ENCODE measurements around the gene FASN. TPM values are rescaled to one million over a fixed set of nuclear protein-coding genes. Genes with fewer than 3 reads are reported as not detected.

The FASN gene
- total RNA-seq, 4 donors from 2014 or later = 141 to 424 (median 233) TPM

DNA sequence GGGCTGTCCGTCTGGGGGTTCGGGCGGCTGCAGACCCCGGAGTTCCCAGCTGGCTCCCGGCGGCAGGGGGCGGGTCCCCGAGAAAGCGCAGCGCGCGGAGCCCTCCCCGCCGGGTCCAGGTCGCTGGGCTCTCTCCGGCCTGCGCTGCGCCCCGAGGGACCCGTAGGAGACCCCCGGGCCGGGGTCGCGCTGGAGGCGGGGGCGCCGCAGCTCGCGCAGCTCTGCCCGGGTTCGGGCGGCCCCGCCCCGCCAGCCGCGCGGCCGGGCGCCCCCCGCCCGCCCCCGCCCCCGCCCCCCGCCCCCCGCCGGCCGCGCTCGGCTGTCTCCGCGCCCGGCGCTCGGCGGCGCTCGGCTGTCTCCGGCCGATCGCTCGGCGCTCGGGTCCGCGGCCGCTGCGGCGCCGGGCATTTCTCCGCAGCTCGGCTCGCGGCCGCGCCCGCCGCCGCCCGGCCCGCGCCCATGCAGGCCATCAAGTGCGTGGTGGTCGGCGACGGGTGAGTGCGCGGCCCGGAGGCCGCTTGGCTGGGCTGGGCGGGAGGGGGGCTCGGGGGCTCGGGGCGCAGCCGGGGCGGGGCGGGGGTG lies 66.6 kb downstream of the FASN start, which contains the start of gene RAC3:
RAC3 (plus strand) TSS at position 376 of the 582 bp plus-strand sequence; CDS start at position 460, 84 bp downstream.
- 0% methylated on average over 5 of the region's 96 CpGs; no CpG with 5 or more reads in 1 of the 2 donors for WGBS, 2 donors
- intact Hi-C loops (cut with DNase I; ENCODE audit: low total_unique reads) = loop anchor here (5.0 kb wide), 1 partner anchor 331 kb away; no protein-coding TSS in a partner anchor

DNA sequence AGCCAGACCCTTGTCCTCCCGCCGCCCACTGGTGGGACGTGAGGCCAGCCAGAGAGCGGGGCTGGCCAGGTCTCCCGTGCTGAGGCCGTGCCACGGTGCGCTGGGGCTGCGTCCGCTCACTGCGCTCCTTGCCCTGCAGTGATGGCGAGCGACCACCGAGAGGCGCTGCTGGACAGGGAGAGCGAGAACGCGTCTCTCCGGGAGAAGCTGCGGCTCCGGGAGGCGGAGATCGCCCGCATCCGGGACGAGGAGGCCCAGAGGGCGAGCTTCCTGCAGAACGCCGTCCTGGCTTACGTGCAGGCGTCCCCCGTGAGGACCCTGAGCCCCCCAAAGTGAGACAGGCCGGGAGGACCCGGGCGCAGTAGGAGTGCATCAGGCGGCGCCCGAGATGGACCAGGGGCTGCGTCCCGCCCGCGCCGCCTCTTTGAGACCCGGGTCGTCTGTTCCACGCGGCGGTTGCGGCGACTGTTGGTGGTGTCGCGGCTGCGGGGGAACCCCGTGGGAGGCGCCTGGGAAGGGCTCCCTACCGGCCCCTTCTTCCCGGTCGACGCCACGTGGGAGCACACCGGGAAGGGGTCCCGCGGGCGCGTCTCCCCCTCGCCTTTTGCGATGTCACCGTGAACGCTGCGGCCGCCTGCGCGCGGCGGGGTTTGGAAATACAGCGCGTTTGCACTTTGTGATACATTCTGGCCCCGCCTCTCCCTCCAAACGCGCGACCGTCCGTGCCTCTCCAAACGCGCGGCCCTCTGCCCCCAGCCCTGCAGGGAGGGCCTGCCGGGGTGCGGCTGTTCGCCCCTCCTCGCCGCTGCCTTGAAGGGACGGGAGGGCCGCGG lies 67.3 kb downstream of the FASN start:
- H3K4me3 ChIP-seq (ENCODE audit: low read depth, poor library complexity, severe bottlenecking) = peak overlapping the region; percentile 17
- 0% methylated on average over 23 to 81 of the region's 94 CpGs for WGBS, 2 donors
- intact Hi-C loops (cut with DNase I; ENCODE audit: low total_unique reads) = loop anchor here (5.0 kb wide), 1 partner anchor 332 kb away; no protein-coding TSS in a partner anchor
- peak; percentile 67 to 97 for DNase-seq (ENCODE audit: low spot score in 2 of 2)
- TF ChIP-seq POLR2A (IDR thresholded peaks at IDR 0.05) = no peak
- TF ChIP-seq, protein P1, sequence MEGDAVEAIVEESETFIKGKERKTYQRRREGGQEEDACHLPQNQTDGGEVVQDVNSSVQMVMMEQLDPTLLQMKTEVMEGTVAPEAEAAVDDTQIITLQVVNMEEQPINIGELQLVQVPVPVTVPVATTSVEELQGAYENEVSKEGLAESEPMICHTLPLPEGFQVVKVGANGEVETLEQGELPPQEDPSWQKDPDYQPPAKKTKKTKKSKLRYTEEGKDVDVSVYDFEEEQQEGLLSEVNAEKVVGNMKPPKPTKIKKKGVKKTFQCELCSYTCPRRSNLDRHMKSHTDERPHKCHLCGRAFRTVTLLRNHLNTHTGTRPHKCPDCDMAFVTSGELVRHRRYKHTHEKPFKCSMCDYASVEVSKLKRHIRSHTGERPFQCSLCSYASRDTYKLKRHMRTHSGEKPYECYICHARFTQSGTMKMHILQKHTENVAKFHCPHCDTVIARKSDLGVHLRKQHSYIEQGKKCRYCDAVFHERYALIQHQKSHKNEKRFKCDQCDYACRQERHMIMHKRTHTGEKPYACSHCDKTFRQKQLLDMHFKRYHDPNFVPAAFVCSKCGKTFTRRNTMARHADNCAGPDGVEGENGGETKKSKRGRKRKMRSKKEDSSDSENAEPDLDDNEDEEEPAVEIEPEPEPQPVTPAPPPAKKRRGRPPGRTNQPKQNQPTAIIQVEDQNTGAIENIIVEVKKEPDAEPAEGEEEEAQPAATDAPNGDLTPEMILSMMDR (IDR thresholded peaks at IDR 0.05) = peak in 1 of 3 donors; percentile 80

More for the DNA sequence above, 66.6 kb downstream of the FASN start, which contains the start of gene RAC3:
- H3K4me3 ChIP-seq (ENCODE audit: low read depth, poor library complexity, severe bottlenecking) = peak within 1 kb of the TSS; percentile 17
- TF ChIP-seq, protein P1 (IDR thresholded peaks at IDR 0.05) = no peak
- TF ChIP-seq POLR2A (IDR thresholded peaks at IDR 0.05) = no peak
- no peak for DNase-seq (ENCODE audit: low spot score in 2 of 2)

DNA sequence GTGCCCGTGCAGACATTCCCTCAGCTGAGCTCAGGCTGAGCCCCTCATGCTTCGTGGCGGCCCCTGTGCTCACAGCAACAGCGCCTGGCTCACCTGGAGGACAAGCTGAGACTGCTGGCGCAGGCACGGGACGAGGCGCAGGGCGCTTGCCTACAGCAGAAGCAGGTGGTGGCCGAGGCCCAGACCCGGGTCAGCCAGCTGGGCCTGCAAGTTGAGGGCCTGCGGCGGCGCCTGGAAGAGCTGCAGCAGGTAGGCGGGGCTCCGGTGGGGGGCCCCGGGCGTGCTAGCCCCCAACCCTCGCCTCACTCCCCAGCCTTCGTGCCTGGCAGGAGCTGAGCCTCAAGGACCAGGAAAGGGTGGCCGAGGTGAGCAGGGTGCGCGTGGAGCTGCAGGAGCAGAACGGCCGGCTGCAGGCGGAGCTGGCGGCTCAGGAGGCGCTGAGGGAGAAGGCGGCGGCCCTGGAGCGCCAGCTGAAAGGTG lies 68.0 kb downstream of the FASN start:
- H3K4me3 ChIP-seq (ENCODE audit: low read depth, poor library complexity, severe bottlenecking) = no peak overlapping the region
- 51 to 61% methylated on average over 19 of the region's 31 CpGs for WGBS, 2 donors
- intact Hi-C loops (cut with DNase I; ENCODE audit: low total_unique reads) = loop anchor here (2.0 to 5.0 kb wide), 2 partner anchors 125 to 332 kb away; no protein-coding TSS in a partner anchor
- TF ChIP-seq POLR2A (IDR thresholded peaks at IDR 0.05) = no peak
- TF ChIP-seq, protein P1 (IDR thresholded peaks at IDR 0.05) = no peak
- no peak for DNase-seq (ENCODE audit: low spot score in 2 of 2)

DNA sequence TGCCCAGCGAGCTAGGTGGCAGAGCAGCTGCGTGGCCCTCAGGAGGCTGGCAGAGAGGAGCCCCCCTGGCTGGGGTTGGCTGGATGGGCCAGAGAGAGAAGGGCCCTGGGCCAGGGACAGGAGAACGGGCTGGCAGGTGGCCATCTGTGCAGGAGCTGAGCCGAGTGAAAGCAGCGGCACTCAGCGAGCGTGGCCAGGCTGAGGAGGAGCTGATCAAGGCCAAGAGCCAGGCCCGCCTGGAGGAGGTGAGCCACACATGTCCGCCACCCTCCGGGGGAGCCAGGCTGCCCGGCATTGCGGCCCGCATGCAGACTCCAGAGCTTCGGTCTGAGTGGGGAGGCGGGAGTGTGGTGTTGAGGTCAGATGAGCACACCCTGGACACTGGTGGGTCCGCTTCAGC lies 68.6 kb downstream of the FASN start:
- intact Hi-C loops (cut with DNase I; ENCODE audit: low total_unique reads) = loop anchor here (2.0 kb wide), 1 partner anchor 125 kb away; no protein-coding TSS in a partner anchor
- WGBS, 2 donors = 56 to 69% methylated on average over 11 to 16 of the region's 16 CpGs
- H3K4me3 ChIP-seq (ENCODE audit: low read depth, poor library complexity, severe bottlenecking) = no peak overlapping the region
- no peak for DNase-seq (ENCODE audit: low spot score in 2 of 2)
- TF ChIP-seq, protein P1 (IDR thresholded peaks at IDR 0.05) = no peak
- no peak for TF ChIP-seq POLR2A (IDR thresholded peaks at IDR 0.05)

DNA sequence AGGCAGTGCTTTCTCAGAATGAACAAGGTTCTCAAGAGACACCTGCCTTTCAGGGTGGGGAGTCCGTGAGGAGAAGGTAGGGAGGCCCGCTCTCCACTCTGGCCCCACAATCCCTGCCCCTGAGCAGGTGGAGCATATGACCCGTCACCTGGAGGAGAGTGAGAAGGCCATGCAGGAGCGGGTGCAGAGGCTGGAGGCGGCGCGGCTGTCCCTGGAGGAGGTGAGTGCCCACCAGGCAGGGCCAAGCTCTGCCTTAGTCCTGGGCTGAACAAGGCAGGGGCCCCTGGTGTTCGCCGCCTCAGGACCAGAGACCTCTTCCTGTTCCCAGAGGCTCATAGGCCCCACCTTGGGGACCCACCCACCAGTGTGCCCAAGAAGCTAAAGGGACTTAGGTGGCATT lies 69.1 kb downstream of the FASN start:
- no peak for DNase-seq (ENCODE audit: low spot score in 2 of 2)
- TF ChIP-seq POLR2A (IDR thresholded peaks at IDR 0.05) = no peak
- TF ChIP-seq, protein P1 (IDR thresholded peaks at IDR 0.05) = no peak
- H3K4me3 ChIP-seq (ENCODE audit: low read depth, poor library complexity, severe bottlenecking) = no peak overlapping the region
- intact Hi-C loops (cut with DNase I; ENCODE audit: low total_unique reads) = loop anchor here (2.0 kb wide), 1 partner anchor 126 kb away; no protein-coding TSS in a partner anchor
- 96 to 99% methylated on average over 8 to 9 of the region's 9 CpGs for WGBS, 2 donors

Other genes starting within 250 kb of the FASN start
- gene P4HB, start 237.7 kb downstream of the FASN start, total RNA-seq = 100 to 1,000 TPM; 685 to 999 (median 839) TPM
- gene ARHGDIA, start 226.9 kb downstream of the FASN start, total RNA-seq = 100 to 1,000 TPM; 144 to 280 (median 201) TPM
- gene ALYREF, start 206.7 kb downstream of the FASN start, total RNA-seq = 100 to 1,000 TPM in 1 of 4 donors, 10 to 100 TPM in 3; 69.4 to 116 (median 79.7) TPM
- 100 to 1,000 TPM in 2 of 4 donors, 10 to 100 TPM in 2; 92.3 to 152 (median 107) TPM for gene ANAPC11, start 206.5 kb downstream of the FASN start, total RNA-seq
- 1 to 10 TPM in 2 of 4 donors, under 1 TPM in 1, not detected in 1; 0.71 to 3.3 (median 2.0) TPM for gene NPB, start 196.0 kb downstream of the FASN start, total RNA-seq
- 10 to 100 TPM; 16.2 to 37.0 (median 25.3) TPM for gene PCYT2, start 186.8 kb downstream of the FASN start, total RNA-seq
- gene SIRT7, start 180.1 kb downstream of the FASN start, total RNA-seq = 10 to 100 TPM; 32.0 to 44.6 (median 38.0) TPM
- gene MAFG, start 170.5 kb downstream of the FASN start, total RNA-seq = 10 to 100 TPM; 17.4 to 23.2 (median 19.7) TPM
- 10 to 100 TPM in 1 of 4 donors, 1 to 10 TPM in 3; 4.2 to 13.5 (median 8.3) TPM for gene PYCR1, start 160.9 kb downstream of the FASN start, total RNA-seq
- not detected for gene MYADML2, start 151.0 kb downstream of the FASN start, total RNA-seq
- gene NOTUM, start 137.0 kb downstream of the FASN start, total RNA-seq = 1 to 10 TPM in 3 of 4 donors, under 1 TPM in 1; 0.89 to 3.5 (median 2.1) TPM
- gene ASPSCR1, start 120.6 kb downstream of the FASN start, total RNA-seq = 10 to 100 TPM; 24.0 to 31.5 (median 27.4) TPM
- gene CENPX, start 75.4 kb downstream of the FASN start, total RNA-seq = 10 to 100 TPM; 64.8 to 79.7 (median 71.2) TPM
- gene LRRC45, start 74.9 kb downstream of the FASN start, total RNA-seq = 10 to 100 TPM; 16.7 to 18.3 (median 17.6) TPM
- gene RAC3, start 66.6 kb downstream of the FASN start, total RNA-seq = 10 to 100 TPM in 2 of 4 donors, 1 to 10 TPM in 2; 8.2 to 16.8 (median 10.0) TPM
- gene DCXR, start 60.5 kb downstream of the FASN start, total RNA-seq = 100 to 1,000 TPM; 124 to 199 (median 149) TPM
- 10 to 100 TPM; 44.8 to 83.7 (median 50.9) TPM for gene RFNG, start 46.4 kb downstream of the FASN start, total RNA-seq
- gene GPS1, start 46.3 kb downstream of the FASN start, total RNA-seq = 10 to 100 TPM; 57.2 to 99.3 (median 79.1) TPM
- gene DUS1L, start 32.4 kb downstream of the FASN start, total RNA-seq = 100 to 1,000 TPM in 1 of 4 donors, 10 to 100 TPM in 3; 65.8 to 113 (median 89.8) TPM
- 10 to 100 TPM; 16.0 to 33.5 (median 31.5) TPM for gene CCDC57, start 114.6 kb upstream of the FASN start, total RNA-seq
- 10 to 100 TPM; 10.0 to 18.5 (median 15.2) TPM for gene SLC16A3, start 130.8 kb upstream of the FASN start, total RNA-seq
- gene CSNK1D, start 175.5 kb upstream of the FASN start, total RNA-seq = 10 to 100 TPM; 46.0 to 88.4 (median 56.4) TPM
- under 1 TPM in 2 of 4 donors, not detected in 2; 0.45 to 0.99 TPM for gene CD7, start 219.4 kb upstream of the FASN start, total RNA-seq
- gene SECTM1, start 235.5 kb upstream of the FASN start, total RNA-seq = 10 to 100 TPM; 12.4 to 16.3 (median 14.5) TPM